Fibroblast of lung (primary cell): ENCODE results near the gene CSF2RB. TPM values are rescaled to one million over a fixed set of nuclear protein-coding genes. Genes with fewer than 3 reads are reported as not detected.

Source experiments
- DNase-seq, 2 donors: peaks; one replicate each; pipeline versions ENCODE4 v3.0.0 to v3.0.0-alpha.2; 2010; ENCODE audit warnings: low read depth in 2 of 2
- H2AFZ ChIP-seq: 2 replicates; pipeline ENCODE4 v1.5.1; 2012; ENCODE audit warnings: low read length, control low read depth, inconsistent platforms
- H3K27ac ChIP-seq: 2 replicates; pipeline ENCODE4 v1.5.1; 2011; ENCODE audit warnings: low read length, control low read depth; ENCODE audit not compliant: insufficient read depth
- H3K27me3 ChIP-seq: 2 replicates; pipeline ENCODE4 v1.5.1; 2011; ENCODE audit warnings: mild to moderate bottlenecking, low read length; ENCODE audit not compliant: control insufficient read depth, insufficient read depth
- H3K36me3 ChIP-seq: 2 replicates; pipeline ENCODE4 v1.5.1; 2011; ENCODE audit warnings: low read length; ENCODE audit not compliant: control insufficient read depth, insufficient read depth
- H3K4me1 ChIP-seq: 2 replicates; pipeline ENCODE4 v1.5.1; 2011; ENCODE audit warnings: low read length; ENCODE audit not compliant: control insufficient read depth, insufficient read depth; ENCODE audit errors: extremely low read depth
- H3K4me2 ChIP-seq: 2 replicates; pipeline ENCODE4 v1.5.1; 2011; ENCODE audit warnings: low read length, control low read depth; ENCODE audit not compliant: insufficient read depth; ENCODE audit errors: extremely low read depth
- H3K4me3 ChIP-seq, 4 experiments: fragments of 200-600 bp in 1 of 4; sonication (generic) in 1 of 4; replicated peaks in 1 of 4; 2 replicates each; pipeline ENCODE4 v1.5.1; 2011 to 2016; ENCODE audit warnings: low read length in 4 of 4, low read depth in 3 of 4, mild to moderate bottlenecking in 3 of 4, control low read depth in 2 of 4, inconsistent platforms in 1 of 4, mixed read lengths in 1 of 4; ENCODE audit not compliant: insufficient read depth in 1 of 4; ENCODE audit errors: control extremely low read depth in 1 of 4
- H3K79me2 ChIP-seq: 2 replicates; pipeline ENCODE4 v1.5.1; 2012; ENCODE audit warnings: mild to moderate bottlenecking, low read length, inconsistent platforms; ENCODE audit not compliant: control insufficient read depth, insufficient read depth
- H3K9ac ChIP-seq: 2 replicates; pipeline ENCODE4 v1.5.1; 2011; ENCODE audit warnings: mild to moderate bottlenecking, low read length, control low read depth; ENCODE audit not compliant: insufficient read depth
- H3K9me3 ChIP-seq: 2 replicates; pipeline ENCODE4 v1.5.1; 2012; ENCODE audit warnings: low read depth, low read length; ENCODE audit not compliant: control insufficient read depth, insufficient read depth
- H4K20me1 ChIP-seq: 2 replicates; pipeline ENCODE4 v1.5.1; 2011; ENCODE audit warnings: low read length; ENCODE audit not compliant: control insufficient read depth, insufficient read depth; ENCODE audit errors: extremely low read depth
- EZH2 ChIP-seq: IDR thresholded peaks from 2 replicates; pipeline ENCODE4 v1.5.1; 2012; ENCODE audit warnings: low read length, control low read depth, mild to moderate bottlenecking; ENCODE audit errors: missing control alignments
- polyA plus RNA-seq, 2 donors: library from polyadenylated mRNA; depleted of rRNA in 1 of 2; stranded (reverse) in 1 of 2; unstranded in 1 of 2; fragments of >200 nt; gene quantifications; 2 replicates each; pipeline ENCODE4 v1.2.1, GENCODE V29; 2011 to 2012; ENCODE audit warnings: missing spikeins in 1 of 2
- total RNA-seq: library from RNA; depleted of rRNA; stranded (reverse); fragments of >200 nt; gene quantifications from 2 replicates; pipeline ENCODE4 v1.2.1, GENCODE V29; 2014
- TF ChIP-seq, protein P1 (sequence below), 2 donors: IDR thresholded peaks in 1 of 2; conservative IDR thresholded peaks in 1 of 2; 1 replicate in 1 of 2; 2 replicates in 1 of 2; pipeline ENCODE4 v1.5.1; 2011 to 2012; ENCODE audit warnings: low read length in 2 of 2, control low read depth in 1 of 2, inconsistent platforms in 1 of 2, low read depth in 1 of 2, mild to moderate bottlenecking in 1 of 2

The CSF2RB gene
- total and polyA plus RNA-seq, 2 donors (not counting 1 experiment from before 2014, with no cell fraction given) = not detected

DNA sequence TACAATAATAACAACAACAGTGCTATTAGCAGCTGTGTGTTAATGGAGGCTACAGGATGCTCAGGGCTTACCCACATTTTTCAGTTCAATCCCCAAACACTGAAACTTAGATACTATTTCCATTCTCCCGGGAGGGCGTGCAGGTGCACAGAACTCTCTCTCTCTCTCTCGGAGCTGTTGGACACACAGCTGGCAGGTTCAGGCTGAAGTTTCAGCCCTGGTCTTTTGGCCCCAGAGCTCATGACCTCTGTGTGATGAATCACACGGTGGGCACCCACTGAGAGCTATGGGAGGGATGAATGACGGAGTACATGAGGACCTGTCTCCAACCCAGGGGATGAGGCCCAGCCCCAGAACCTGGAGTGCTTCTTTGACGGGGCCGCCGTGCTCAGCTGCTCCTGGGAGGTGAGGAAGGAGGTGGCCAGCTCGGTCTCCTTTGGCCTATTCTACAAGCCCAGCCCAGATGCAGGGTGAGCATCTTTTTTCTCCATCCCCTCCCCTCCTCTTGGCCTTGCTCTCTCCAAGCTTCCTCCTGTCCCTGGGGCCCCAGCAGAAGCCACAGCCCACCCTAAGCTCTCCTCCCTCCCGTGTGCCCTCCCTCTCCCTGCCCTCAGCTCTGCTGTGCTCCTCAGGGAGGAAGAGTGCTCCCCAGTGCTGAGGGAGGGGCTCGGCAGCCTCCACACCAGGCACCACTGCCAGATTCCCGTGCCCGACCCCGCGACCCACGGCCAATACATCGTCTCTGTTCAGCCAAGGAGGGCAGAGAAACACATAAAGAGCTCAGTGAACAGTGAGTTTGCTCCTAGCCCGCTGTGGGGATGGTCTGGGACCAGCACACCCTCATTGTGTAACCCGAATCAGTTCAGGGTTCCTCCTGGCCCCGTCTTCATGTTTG lies 16.9 kb downstream of the CSF2RB start:
- H3K4me2 ChIP-seq = no peak overlapping the region
- TF ChIP-seq EZH2 = no peak
- TF ChIP-seq, protein P1, sequence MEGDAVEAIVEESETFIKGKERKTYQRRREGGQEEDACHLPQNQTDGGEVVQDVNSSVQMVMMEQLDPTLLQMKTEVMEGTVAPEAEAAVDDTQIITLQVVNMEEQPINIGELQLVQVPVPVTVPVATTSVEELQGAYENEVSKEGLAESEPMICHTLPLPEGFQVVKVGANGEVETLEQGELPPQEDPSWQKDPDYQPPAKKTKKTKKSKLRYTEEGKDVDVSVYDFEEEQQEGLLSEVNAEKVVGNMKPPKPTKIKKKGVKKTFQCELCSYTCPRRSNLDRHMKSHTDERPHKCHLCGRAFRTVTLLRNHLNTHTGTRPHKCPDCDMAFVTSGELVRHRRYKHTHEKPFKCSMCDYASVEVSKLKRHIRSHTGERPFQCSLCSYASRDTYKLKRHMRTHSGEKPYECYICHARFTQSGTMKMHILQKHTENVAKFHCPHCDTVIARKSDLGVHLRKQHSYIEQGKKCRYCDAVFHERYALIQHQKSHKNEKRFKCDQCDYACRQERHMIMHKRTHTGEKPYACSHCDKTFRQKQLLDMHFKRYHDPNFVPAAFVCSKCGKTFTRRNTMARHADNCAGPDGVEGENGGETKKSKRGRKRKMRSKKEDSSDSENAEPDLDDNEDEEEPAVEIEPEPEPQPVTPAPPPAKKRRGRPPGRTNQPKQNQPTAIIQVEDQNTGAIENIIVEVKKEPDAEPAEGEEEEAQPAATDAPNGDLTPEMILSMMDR (conservative IDR thresholded peaks at IDR 0.05 in 1 of 2, IDR thresholded peaks at IDR 0.05 in 1 of 2; ENCODE audit: low read depth in 1 of 2, low read length in 2 of 2) = no peak
- H3K79me2 ChIP-seq = no peaks in the 10 kb centered on the region
- no peaks in the 10 kb centered on the region for H3K4me1 ChIP-seq
- H3K27ac ChIP-seq = no peak overlapping the region
- H3K36me3 ChIP-seq = no peaks in the 10 kb centered on the region
- H4K20me1 ChIP-seq = no peaks in the 10 kb centered on the region
- H3K27me3 ChIP-seq = peaks cover 8% of the 10 kb centered on the region
- no peaks in the 10 kb centered on the region for H3K9me3 ChIP-seq
- no peak for DNase-seq
- no peak overlapping the region for H3K4me3 ChIP-seq
- H3K9ac ChIP-seq = no peak overlapping the region
- no peak overlapping the region for H2AFZ ChIP-seq

DNA sequence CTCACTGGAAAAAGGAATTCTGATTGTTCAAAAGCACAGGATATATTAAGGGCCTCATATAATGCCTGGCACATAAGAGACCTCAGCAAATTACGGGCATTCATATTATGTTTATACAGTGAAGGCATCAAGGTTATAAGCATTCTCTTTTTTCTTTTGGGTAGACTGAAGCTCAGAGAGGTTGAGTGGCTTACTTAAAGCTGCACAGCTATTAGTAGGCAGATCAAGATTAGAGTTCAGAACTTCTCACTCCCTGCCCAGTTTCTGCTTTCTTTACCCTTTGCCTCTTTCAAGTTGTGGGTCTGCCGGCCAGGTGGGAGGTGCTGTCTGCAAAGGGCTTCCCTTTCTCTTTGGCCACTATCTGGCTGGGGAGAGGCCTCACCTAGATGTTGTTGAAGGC lies 18.0 kb downstream of the CSF2RB start:
- DNase-seq = no peak
- no peak overlapping the region for H3K27ac ChIP-seq
- H3K4me3 ChIP-seq = no peak overlapping the region
- H3K36me3 ChIP-seq = no peaks in the 10 kb centered on the region
- peaks cover 8% of the 10 kb centered on the region for H3K27me3 ChIP-seq
- no peak overlapping the region for H3K4me2 ChIP-seq
- H3K4me1 ChIP-seq = no peaks in the 10 kb centered on the region
- no peak overlapping the region for H3K9ac ChIP-seq
- no peak for TF ChIP-seq EZH2
- TF ChIP-seq, protein P1 (conservative IDR thresholded peaks at IDR 0.05 in 1 of 2, IDR thresholded peaks at IDR 0.05 in 1 of 2; ENCODE audit: low read depth in 1 of 2, low read length in 2 of 2) = no peak
- no peak overlapping the region for H2AFZ ChIP-seq
- no peaks in the 10 kb centered on the region for H3K79me2 ChIP-seq
- no peaks in the 10 kb centered on the region for H4K20me1 ChIP-seq
- H3K9me3 ChIP-seq = no peaks in the 10 kb centered on the region

DNA sequence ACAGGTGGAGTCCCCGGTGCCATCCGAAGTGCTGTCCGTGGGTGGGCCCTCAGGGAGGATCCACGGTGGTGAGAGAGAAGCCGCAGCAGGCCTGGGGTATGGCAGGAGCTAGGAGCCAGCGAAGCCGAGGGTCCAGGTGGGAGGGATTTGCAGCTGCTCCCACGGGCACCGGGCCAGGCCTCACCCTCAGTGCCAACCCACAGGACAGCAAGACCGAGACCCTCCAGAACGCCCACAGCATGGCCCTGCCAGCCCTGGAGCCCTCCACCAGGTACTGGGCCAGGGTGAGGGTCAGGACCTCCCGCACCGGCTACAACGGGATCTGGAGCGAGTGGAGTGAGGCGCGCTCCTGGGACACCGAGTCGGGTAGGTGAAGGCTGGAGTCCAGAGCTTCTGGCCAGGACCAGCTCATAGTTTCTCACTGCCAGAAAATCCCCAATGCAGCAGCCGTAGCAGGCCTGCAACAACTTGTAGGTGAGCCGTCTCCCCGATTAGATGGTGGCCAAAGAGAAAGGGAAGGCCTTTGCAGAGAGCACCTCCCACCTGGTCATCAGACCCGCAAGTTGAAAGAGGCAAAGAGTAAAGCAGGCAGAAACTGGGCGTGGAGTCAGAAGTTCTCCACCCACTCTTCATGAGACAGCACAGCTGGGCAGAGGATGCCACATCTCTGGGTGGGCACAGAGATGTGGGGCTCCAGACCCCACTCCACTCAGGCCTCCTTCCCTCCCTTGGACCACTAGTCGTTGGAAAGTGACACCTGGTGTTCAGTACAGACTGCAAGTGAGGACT lies 20.4 kb downstream of the CSF2RB start:
- H3K36me3 ChIP-seq = no peaks in the 10 kb centered on the region
- no peaks in the 10 kb centered on the region for H3K27me3 ChIP-seq
- DNase-seq = no peak
- H3K27ac ChIP-seq = no peak overlapping the region
- no peaks in the 10 kb centered on the region for H3K9me3 ChIP-seq
- H3K9ac ChIP-seq = no peak overlapping the region
- H3K79me2 ChIP-seq = no peaks in the 10 kb centered on the region
- H3K4me2 ChIP-seq = no peak overlapping the region
- no peak overlapping the region for H2AFZ ChIP-seq
- TF ChIP-seq, protein P1 (conservative IDR thresholded peaks at IDR 0.05 in 1 of 2, IDR thresholded peaks at IDR 0.05 in 1 of 2; ENCODE audit: low read depth in 1 of 2, low read length in 2 of 2) = no peak
- no peak for TF ChIP-seq EZH2
- H3K4me3 ChIP-seq = no peak overlapping the region
- H3K4me1 ChIP-seq = no peaks in the 10 kb centered on the region
- no peaks in the 10 kb centered on the region for H4K20me1 ChIP-seq
